ENCODE measurements around the gene CRTAC1.

The CRTAC1 gene

DNA sequence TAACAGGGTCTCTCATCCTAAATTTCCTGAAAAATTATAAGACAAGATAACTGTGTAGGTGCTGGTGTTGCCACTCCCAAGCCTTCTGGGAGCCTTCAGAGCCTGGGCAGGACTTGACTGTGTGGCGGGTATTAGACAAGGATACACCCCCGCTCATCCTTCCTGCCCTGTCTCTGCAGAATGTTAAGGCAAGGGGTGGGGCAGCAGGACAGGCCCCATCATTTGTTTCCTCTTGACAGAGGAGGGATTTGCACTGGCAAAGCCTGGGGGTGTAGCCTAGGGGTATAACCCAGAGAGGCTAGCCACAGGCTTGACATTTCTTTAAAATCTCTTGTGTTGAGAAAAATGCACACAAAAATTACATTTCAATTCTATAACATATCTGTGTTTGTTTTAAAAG is 117.2 kb downstream of the CRTAC1 start:
- Histone ChIP-seq H3K27me3 (replicated peaks in 2 of 5; ENCODE audit: control insufficient read depth in 4 of 5, insufficient read depth in 5 of 5, low read length in 4 of 5) (peaks cover 0 to 51% (median 16%) of the 10 kb centered on the region in 5 experiments), H3K4me3 (ENCODE audit: control insufficient read depth in 1 of 7, extremely low read depth in 1 of 7, insufficient read depth in 4 of 7, low read depth in 2 of 7, low read length in 6 of 7) (no peak overlapping the region), H3K36me3 (ENCODE audit: control insufficient read depth in 4 of 4, insufficient read depth in 4 of 4, low read length in 3 of 4) (no peaks in the 10 kb centered on the region), H3K27ac (ENCODE audit: insufficient read depth in 1 of 2, low read depth in 1 of 2, low read length in 2 of 2, poor library complexity in 1 of 2, severe bottlenecking in 2 of 2) (no peak overlapping the region), H3K4me1 (ENCODE audit: control extremely low read depth in 1 of 4, control insufficient read depth in 4 of 4, insufficient read depth in 4 of 4, low read length in 3 of 4) (no peaks in the 10 kb centered on the region), H3K9me3 (ENCODE audit: control extremely low read depth in 1 of 5, control insufficient read depth in 4 of 5, insufficient read depth in 2 of 5, low read depth in 1 of 5, low read length in 4 of 5) (no peaks in the 10 kb centered on the region)
- ChIA-PET CTCF (interaction anchor here (1.6 to 3.0 kb wide), 2 partner anchors 45 to 128 kb away, joined by 3 to 21 read pairs; no protein-coding TSS in a partner anchor), POLR2A (no interaction called here)
- no CpG with 5 or more reads among the region's 2 CpGs for WGBS (ENCODE audit: insufficient coverage)
- DNase-seq, result no peak

DNA sequence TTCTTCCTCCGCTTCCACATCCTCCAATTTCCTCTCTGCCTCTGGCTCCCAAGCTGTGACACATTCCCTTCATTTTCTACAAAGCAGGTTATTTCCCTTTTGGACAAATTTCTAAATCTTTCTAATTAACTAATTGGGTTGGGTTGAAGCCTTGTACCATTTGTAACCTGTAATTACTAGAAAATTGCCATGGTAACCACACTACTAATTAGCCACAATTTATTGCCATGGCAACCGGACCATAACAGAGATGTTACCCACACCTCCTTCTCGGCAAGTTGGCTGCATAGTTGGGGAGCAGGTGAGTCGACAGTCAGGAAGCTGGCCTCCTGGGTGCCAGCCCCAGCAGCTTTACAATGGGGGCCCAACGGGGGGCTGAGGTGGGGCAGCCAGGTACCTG is 119.2 kb downstream of the CRTAC1 start:
- 72% methylated on average over 3 of the region's 5 CpGs for WGBS (ENCODE audit: insufficient coverage)
- H3K4me1 ChIP-seq (ENCODE audit: control extremely low read depth in 1 of 4, control insufficient read depth in 4 of 4, insufficient read depth in 4 of 4, low read length in 3 of 4), result no peaks in the 10 kb centered on the region
- no peak overlapping the region for H3K27ac ChIP-seq (ENCODE audit: insufficient read depth in 1 of 2, low read depth in 1 of 2, low read length in 2 of 2, poor library complexity in 1 of 2, severe bottlenecking in 2 of 2)
- ChIA-PET CTCF (interaction anchor here (1.2 to 3.0 kb wide), 4 partner anchors 9 to 134 kb away, joined by 4 to 21 read pairs (median 5); no protein-coding TSS in a partner anchor), POLR2A (no interaction called here)
- H3K9me3 ChIP-seq (ENCODE audit: control extremely low read depth in 1 of 5, control insufficient read depth in 4 of 5, insufficient read depth in 2 of 5, low read depth in 1 of 5, low read length in 4 of 5), result no peaks in the 10 kb centered on the region
- H3K36me3 ChIP-seq (ENCODE audit: control insufficient read depth in 4 of 4, insufficient read depth in 4 of 4, low read length in 3 of 4), result no peaks in the 10 kb centered on the region
- peaks cover 0 to 35% (median 9%) of the 10 kb centered on the region in 5 experiments for H3K27me3 ChIP-seq (replicated peaks in 2 of 5; ENCODE audit: control insufficient read depth in 4 of 5, insufficient read depth in 5 of 5, low read length in 4 of 5)
- no peak overlapping the region for H3K4me3 ChIP-seq (ENCODE audit: control insufficient read depth in 1 of 7, extremely low read depth in 1 of 7, insufficient read depth in 4 of 7, low read depth in 2 of 7, low read length in 6 of 7)
- DNase-seq, result no peak

DNA sequence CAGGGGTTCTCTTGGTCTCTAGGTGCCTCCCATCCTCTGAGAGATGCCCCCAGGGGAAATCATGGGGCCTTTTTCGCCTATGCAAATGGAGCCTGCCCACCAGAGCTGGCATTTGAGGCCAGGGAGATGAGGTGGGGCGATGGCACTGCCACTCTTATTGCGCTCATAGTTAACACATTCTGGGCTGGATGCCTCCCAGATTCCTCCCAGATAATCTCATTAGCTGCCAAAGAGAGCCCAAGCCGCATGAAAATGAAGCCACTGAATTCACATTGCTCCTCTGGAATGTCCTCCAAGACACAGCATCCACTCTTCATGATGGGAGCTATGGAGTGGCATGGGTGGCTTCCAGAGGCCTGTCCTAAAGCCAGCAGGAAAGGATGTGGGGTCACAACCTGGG is 119.8 kb downstream of the CRTAC1 start:
- H3K36me3 ChIP-seq (ENCODE audit: control insufficient read depth in 4 of 4, insufficient read depth in 4 of 4, low read length in 3 of 4), result no peaks in the 10 kb centered on the region
- WGBS (ENCODE audit: insufficient coverage), result 89% methylated on average over 4 of the region's 4 CpGs
- H3K27me3 ChIP-seq (replicated peaks in 2 of 5; ENCODE audit: control insufficient read depth in 4 of 5, insufficient read depth in 5 of 5, low read length in 4 of 5), result peaks cover 0 to 33% (median 11%) of the 10 kb centered on the region in 5 experiments
- ChIA-PET CTCF (interaction anchor here (1.8 to 3.0 kb wide), 2 partner anchors 130 to 135 kb away, joined by 6 to 21 read pairs; no protein-coding TSS in a partner anchor), POLR2A (no interaction called here)
- no peak for DNase-seq
- H3K27ac ChIP-seq (ENCODE audit: insufficient read depth in 1 of 2, low read depth in 1 of 2, low read length in 2 of 2, poor library complexity in 1 of 2, severe bottlenecking in 2 of 2), result no peak overlapping the region
- no peak overlapping the region for H3K4me3 ChIP-seq (ENCODE audit: control insufficient read depth in 1 of 7, extremely low read depth in 1 of 7, insufficient read depth in 4 of 7, low read depth in 2 of 7, low read length in 6 of 7)
- peaks cover 0 to 3% (median under 1%) of the 10 kb centered on the region in 4 experiments for H3K4me1 ChIP-seq (ENCODE audit: control extremely low read depth in 1 of 4, control insufficient read depth in 4 of 4, insufficient read depth in 4 of 4, low read length in 3 of 4)
- no peaks in the 10 kb centered on the region for H3K9me3 ChIP-seq (ENCODE audit: control extremely low read depth in 1 of 5, control insufficient read depth in 4 of 5, insufficient read depth in 2 of 5, low read depth in 1 of 5, low read length in 4 of 5)

DNA sequence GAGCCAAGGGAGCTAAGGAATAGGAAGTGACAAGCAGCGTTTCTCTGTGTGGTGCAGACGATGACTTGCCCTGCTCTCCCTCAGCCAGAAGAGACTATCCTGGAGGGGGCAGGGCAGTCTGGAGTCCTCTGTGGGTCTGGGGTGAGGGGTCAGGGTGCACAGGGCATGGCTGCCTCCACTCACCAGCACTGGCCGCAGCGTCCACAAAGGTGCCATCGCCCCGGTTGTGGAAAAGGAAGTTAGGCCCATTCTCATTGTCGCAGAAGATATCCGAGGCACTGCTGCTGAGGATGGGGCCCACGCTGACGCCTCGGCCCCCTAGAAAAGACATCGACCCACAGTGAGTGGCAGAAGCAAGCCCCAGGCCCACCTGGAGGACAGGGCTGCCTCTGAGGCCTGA is 122.6 kb downstream of the CRTAC1 start:
- CTCF ChIA-PET, result interaction anchor here (0.6 to 1.2 kb wide), 2 partner anchors 115 to 117 kb away, joined by 3 read pairs; no protein-coding TSS in a partner anchor
- H3K9me3 ChIP-seq (ENCODE audit: control extremely low read depth in 1 of 5, control insufficient read depth in 4 of 5, insufficient read depth in 2 of 5, low read depth in 1 of 5, low read length in 4 of 5), result no peaks in the 10 kb centered on the region
- H3K27me3 ChIP-seq (replicated peaks in 2 of 5; ENCODE audit: control insufficient read depth in 4 of 5, insufficient read depth in 5 of 5, low read length in 4 of 5), result peaks cover 0 to 29% (median 15%) of the 10 kb centered on the region in 5 experiments
- peaks cover 0 to 7% (median 2%) of the 10 kb centered on the region in 4 experiments for H3K4me1 ChIP-seq (ENCODE audit: control extremely low read depth in 1 of 4, control insufficient read depth in 4 of 4, insufficient read depth in 4 of 4, low read length in 3 of 4)
- WGBS (ENCODE audit: insufficient coverage), result 88% methylated on average over 12 of the region's 12 CpGs
- H3K36me3 ChIP-seq (ENCODE audit: control insufficient read depth in 4 of 4, insufficient read depth in 4 of 4, low read length in 3 of 4), result no peaks in the 10 kb centered on the region
- POLR2A ChIA-PET, result no interaction called here
- no peak overlapping the region for H3K4me3 ChIP-seq (ENCODE audit: control insufficient read depth in 1 of 7, extremely low read depth in 1 of 7, insufficient read depth in 4 of 7, low read depth in 2 of 7, low read length in 6 of 7)
- DNase-seq, result no peak
- H3K27ac ChIP-seq (ENCODE audit: insufficient read depth in 1 of 2, low read depth in 1 of 2, low read length in 2 of 2, poor library complexity in 1 of 2, severe bottlenecking in 2 of 2), result no peak overlapping the region

DNA sequence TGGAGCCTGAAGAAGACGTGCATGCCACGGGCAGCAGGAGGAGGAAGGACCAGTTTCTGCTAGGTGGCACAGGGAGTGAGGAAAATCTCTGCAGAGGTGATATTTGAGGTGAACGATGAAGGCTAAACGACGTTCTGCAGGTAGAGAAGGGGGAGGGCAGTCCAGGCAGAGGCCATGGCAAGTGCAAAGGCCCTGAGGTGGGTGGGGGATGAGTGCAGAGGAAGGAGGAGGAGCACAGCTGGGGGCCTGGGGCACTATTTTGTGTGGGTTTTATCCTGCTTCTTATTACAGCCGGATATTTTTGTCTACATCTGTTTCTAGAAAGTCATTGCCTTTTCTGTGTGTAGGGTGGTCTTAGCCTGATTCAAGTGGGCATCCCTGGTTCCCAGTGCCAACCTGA is 123.2 kb downstream of the CRTAC1 start:
- CTCF ChIA-PET, result interaction anchor here (0.7 to 2.2 kb wide), 4 partner anchors 9 to 136 kb away, joined by 3 to 7 read pairs (median 3); no protein-coding TSS in a partner anchor
- peaks cover 0 to 23% (median 15%) of the 10 kb centered on the region in 5 experiments for H3K27me3 ChIP-seq (replicated peaks in 2 of 5; ENCODE audit: control insufficient read depth in 4 of 5, insufficient read depth in 5 of 5, low read length in 4 of 5)

DNA sequence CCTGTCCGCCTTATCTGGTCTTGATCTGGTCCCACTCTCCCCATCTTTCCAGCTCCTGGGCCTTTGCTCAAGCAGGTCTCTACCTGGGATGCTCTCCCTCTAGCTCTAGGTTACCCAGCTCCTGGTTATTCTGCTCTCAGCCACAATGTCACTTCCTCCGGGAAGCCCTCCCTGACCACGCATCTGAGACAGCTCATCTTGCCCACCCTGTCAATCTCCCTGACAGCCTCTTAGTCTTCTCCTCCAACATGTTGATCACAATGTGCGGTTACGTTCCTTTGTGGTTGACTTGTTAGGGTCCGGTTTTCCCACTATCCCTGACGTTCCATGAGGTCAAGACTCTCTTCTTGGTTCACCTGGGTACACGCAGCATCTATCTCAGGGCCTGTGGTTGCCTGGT is 125.1 kb downstream of the CRTAC1 start:
- 61% methylated on average over 8 of the region's 8 CpGs for WGBS (ENCODE audit: insufficient coverage)
- Histone ChIP-seq H3K4me1 (ENCODE audit: control extremely low read depth in 1 of 4, control insufficient read depth in 4 of 4, insufficient read depth in 4 of 4, low read length in 3 of 4) (peaks cover 0 to 7% (median 2%) of the 10 kb centered on the region in 4 experiments), H3K27ac (ENCODE audit: insufficient read depth in 1 of 2, low read depth in 1 of 2, low read length in 2 of 2, poor library complexity in 1 of 2, severe bottlenecking in 2 of 2) (no peak overlapping the region), H3K4me3 (ENCODE audit: control insufficient read depth in 1 of 7, extremely low read depth in 1 of 7, insufficient read depth in 4 of 7, low read depth in 2 of 7, low read length in 6 of 7) (no peak overlapping the region), H3K9me3 (ENCODE audit: control extremely low read depth in 1 of 5, control insufficient read depth in 4 of 5, insufficient read depth in 2 of 5, low read depth in 1 of 5, low read length in 4 of 5) (no peaks in the 10 kb centered on the region), H3K27me3 (replicated peaks in 2 of 5; ENCODE audit: control insufficient read depth in 4 of 5, insufficient read depth in 5 of 5, low read length in 4 of 5) (peaks cover 0 to 16% (median 11%) of the 10 kb centered on the region in 5 experiments), H3K36me3 (ENCODE audit: control insufficient read depth in 4 of 4, insufficient read depth in 4 of 4, low read length in 3 of 4) (no peaks in the 10 kb centered on the region)
- ChIA-PET POLR2A (no interaction called here), CTCF (interaction anchor here (2.2 to 4.6 kb wide), 2 partner anchors 10 to 138 kb away, joined by 7 to 28 read pairs; no protein-coding TSS in a partner anchor)
- DNase-seq, result no peak

More for the DNA sequence above, 123.2 kb downstream of the CRTAC1 start:
- 98% methylated on average over 4 of the region's 6 CpGs for WGBS (ENCODE audit: insufficient coverage)
- H3K9me3 ChIP-seq (ENCODE audit: control extremely low read depth in 1 of 5, control insufficient read depth in 4 of 5, insufficient read depth in 2 of 5, low read depth in 1 of 5, low read length in 4 of 5), result no peaks in the 10 kb centered on the region
- no peaks in the 10 kb centered on the region for H3K36me3 ChIP-seq (ENCODE audit: control insufficient read depth in 4 of 4, insufficient read depth in 4 of 4, low read length in 3 of 4)
- H3K27ac ChIP-seq (ENCODE audit: insufficient read depth in 1 of 2, low read depth in 1 of 2, low read length in 2 of 2, poor library complexity in 1 of 2, severe bottlenecking in 2 of 2), result no peak overlapping the region
- POLR2A ChIA-PET, result no interaction called here
- DNase-seq, result no peak
- H3K4me3 ChIP-seq (ENCODE audit: control insufficient read depth in 1 of 7, extremely low read depth in 1 of 7, insufficient read depth in 4 of 7, low read depth in 2 of 7, low read length in 6 of 7), result no peak overlapping the region
- H3K4me1 ChIP-seq (ENCODE audit: control extremely low read depth in 1 of 4, control insufficient read depth in 4 of 4, insufficient read depth in 4 of 4, low read length in 3 of 4), result peaks cover 0 to 7% (median 2%) of the 10 kb centered on the region in 4 experiments

DNA sequence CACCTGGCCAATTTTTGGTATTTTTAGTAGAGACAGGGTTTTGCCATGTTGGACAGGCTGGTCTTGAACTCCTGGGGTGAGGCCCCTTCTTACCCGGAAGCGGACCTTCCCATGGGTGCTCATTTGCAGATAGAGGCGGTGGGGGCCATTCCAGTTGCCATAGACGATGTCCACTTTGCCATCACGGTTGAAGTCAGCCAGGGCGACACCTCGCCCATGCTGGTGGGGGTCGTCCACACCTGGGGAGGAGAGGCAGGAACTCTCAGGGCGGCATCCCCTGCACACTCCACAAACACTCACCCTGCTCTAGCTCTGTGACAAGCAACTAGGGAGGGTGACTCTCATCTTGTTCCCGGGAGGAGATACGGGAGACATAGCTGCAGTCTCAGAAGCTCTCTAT is 125.8 kb downstream of the CRTAC1 start:
- 91% methylated on average over 10 of the region's 11 CpGs for WGBS (ENCODE audit: insufficient coverage)
- Histone ChIP-seq H3K36me3 (ENCODE audit: control insufficient read depth in 4 of 4, insufficient read depth in 4 of 4, low read length in 3 of 4) (no peaks in the 10 kb centered on the region), H3K27ac (ENCODE audit: insufficient read depth in 1 of 2, low read depth in 1 of 2, low read length in 2 of 2, poor library complexity in 1 of 2, severe bottlenecking in 2 of 2) (no peak overlapping the region), H3K4me3 (ENCODE audit: control insufficient read depth in 1 of 7, extremely low read depth in 1 of 7, insufficient read depth in 4 of 7, low read depth in 2 of 7, low read length in 6 of 7) (no peak overlapping the region), H3K9me3 (ENCODE audit: control extremely low read depth in 1 of 5, control insufficient read depth in 4 of 5, insufficient read depth in 2 of 5, low read depth in 1 of 5, low read length in 4 of 5) (no peaks in the 10 kb centered on the region), H3K27me3 (replicated peaks in 2 of 5; ENCODE audit: control insufficient read depth in 4 of 5, insufficient read depth in 5 of 5, low read length in 4 of 5) (peaks cover 0 to 15% (median 11%) of the 10 kb centered on the region in 5 experiments), H3K4me1 (ENCODE audit: control extremely low read depth in 1 of 4, control insufficient read depth in 4 of 4, insufficient read depth in 4 of 4, low read length in 3 of 4) (peaks cover 0 to 7% (median 2%) of the 10 kb centered on the region in 4 experiments)
- POLR2A ChIA-PET, result no interaction called here
- CTCF ChIA-PET, result interaction anchor here (1.0 to 4.6 kb wide), 2 partner anchors 10 to 17 kb away, joined by 4 to 28 read pairs; no protein-coding TSS in a partner anchor
- no peak for DNase-seq
